Measurements from ENCODE around the gene GNGT2.

The GNGT2 gene

GRCh38 chr17:49229076-49229804 lies 18.9 kb upstream of the GNGT2 start:
- DNase-seq (ENCODE audit: low read depth in 2 of 2), result no peak

GRCh38 chr17:49227436-49228261 lies 17.3 kb upstream of the GNGT2 start:
- DNase-seq (ENCODE audit: low read depth in 2 of 2), result peak; percentile 74

- no peak for DNase-seq (ENCODE audit: low read depth in 2 of 2)
These were observed 16.5 kb upstream of the GNGT2 start for GRCh38 chr17:49226771-49227435.

GRCh38 chr17:49225554-49226236 lies 15.3 kb upstream of the GNGT2 start:
- DNase-seq (ENCODE audit: low read depth in 2 of 2), result no peak

GRCh38 chr17:49224997-49225337 lies 14.6 kb upstream of the GNGT2 start:
- no peak for DNase-seq (ENCODE audit: low read depth in 2 of 2)

GRCh38 chr17:49224198-49224996 lies 14.0 kb upstream of the GNGT2 start:
- peak in 1 of 2 donors; percentile 22 for DNase-seq (ENCODE audit: low read depth in 2 of 2)

GRCh38 chr17:49223517-49224197 lies 13.3 kb upstream of the GNGT2 start:
- peak; percentile 63 to 76 for DNase-seq (ENCODE audit: low read depth in 2 of 2)

- no peak for DNase-seq (ENCODE audit: low read depth in 2 of 2)
These were observed 12.8 kb upstream of the GNGT2 start for GRCh38 chr17:49223168-49223516.

GRCh38 chr17:49219987-49220386 lies 9.6 kb upstream of the GNGT2 start:
- DNase-seq (ENCODE audit: low read depth in 2 of 2), result no peak

GRCh38 chr17:49218941-49219913 lies 8.9 kb upstream of the GNGT2 start:
- DNase-seq (ENCODE audit: low read depth in 2 of 2), result no peak

GRCh38 chr17:49217651-49218413 lies 7.5 kb upstream of the GNGT2 start:
- DNase-seq (ENCODE audit: low read depth in 2 of 2), result no peak

- DNase-seq (ENCODE audit: low read depth in 2 of 2), result no peak
These were observed 6.7 kb upstream of the GNGT2 start for GRCh38 chr17:49216953-49217650.

GRCh38 chr17:49216482-49216881 lies 6.1 kb upstream of the GNGT2 start:
- DNase-seq (ENCODE audit: low read depth in 2 of 2), result no peak

GRCh38 chr17:49214676-49215360 lies 4.4 kb upstream of the GNGT2 start:
- DNase-seq (ENCODE audit: low read depth in 2 of 2), result no peak

- DNase-seq (ENCODE audit: low read depth in 2 of 2), result no peak
These were observed 3.5 kb upstream of the GNGT2 start for GRCh38 chr17:49213847-49214246.

GRCh38 chr17:49213399-49213798 lies 3.0 kb upstream of the GNGT2 start:
- no peak for DNase-seq (ENCODE audit: low read depth in 2 of 2)

GRCh38 chr17:49209061-49209571 lies 1.3 kb downstream of the GNGT2 start:
- no peak for DNase-seq (ENCODE audit: low read depth in 2 of 2)

All from stimulated activated CD4-positive, alpha-beta T cell treated with anti-CD3 and anti-CD28 coated beads, Interleukin-4, amount 100 ng/mL, for 48 hours (primary cell).